Endothelial cell of umbilical vein (primary cell): ENCODE results near the gene RANBP3. TPM values are rescaled to one million over a fixed set of nuclear protein-coding genes. Genes with fewer than 3 reads are reported as not detected.

Source experiments
- BruUV-seq: library from RNA; stranded (reverse); fragments of 400-500 nt; replicated peaks from 2 replicates; lab custom pipeline; 2021; lab: Mats Ljungman, UMichigan
- CTCF ChIA-PET: fragments of 300-600, 350-600 bp; sonication (Branson Sonifier 250); formaldehyde crosslinking; loops from one replicate; lab custom pipeline; 2021; ENCODE audit warnings: antibody characterized with exemption, inconsistent platforms; lab: Charles Lee
- POLR2A ChIA-PET: fragments of 300-600, 350-600 bp; sonication (Branson Sonifier 250); formaldehyde crosslinking; loops from one replicate; lab custom pipeline; 2021; ENCODE audit warnings: antibody characterized with exemption, inconsistent platforms; lab: Charles Lee
- DNase-seq: peaks from one replicate; pipeline ENCODE4 v3.0.0-alpha.2; 2011; ENCODE audit warnings: low read depth, low spot score
- FAIRE-seq: peaks from 2 replicates; lab custom pipeline; 2011; peaks lifted over from hg19 to GRCh38; lab: Jason Lieb, UNC
- H2AFZ ChIP-seq: 2 replicates; pipeline ENCODE4 v1.6.0; 2012; ENCODE audit warnings: low read depth, low read length, control low read depth, inconsistent platforms
- H3K27ac ChIP-seq: 2 replicates; pipeline ENCODE4 v1.5.1; 2011; ENCODE audit warnings: low read depth, mild to moderate bottlenecking, control low read depth, low read length, moderate library complexity; ENCODE audit not compliant: insufficient read depth
- H3K27me3 ChIP-seq, 2 experiments: 2 replicates each; pipeline versions ENCODE4 v1.6.0 to v1.6.1; 2011; ENCODE audit warnings: low read length in 2 of 2, mixed read lengths in 1 of 2; ENCODE audit not compliant: control insufficient read depth in 2 of 2, insufficient read depth in 2 of 2
- H3K36me3 ChIP-seq, 2 experiments: 2 replicates in 1 of 2; 3 replicates in 1 of 2; pipeline ENCODE4 v1.5.1; 2011; ENCODE audit warnings: low read length in 2 of 2, mild to moderate bottlenecking in 1 of 2, moderate library complexity in 1 of 2; ENCODE audit not compliant: control insufficient read depth in 2 of 2, insufficient read depth in 2 of 2; ENCODE audit errors: extremely low read depth in 1 of 2
- H3K4me1 ChIP-seq: 3 replicates; pipeline ENCODE4 v1.5.1; 2011; ENCODE audit warnings: mild to moderate bottlenecking, low read length; ENCODE audit not compliant: control insufficient read depth, insufficient read depth; ENCODE audit errors: extremely low read depth
- H3K4me2 ChIP-seq: 2 replicates; pipeline ENCODE4 v1.6.1; 2011; ENCODE audit warnings: low read length, control low read depth, mixed read lengths; ENCODE audit not compliant: insufficient read depth
- H3K4me3 ChIP-seq, 3 experiments: fragments of 200-600 bp in 1 of 3; sonication (generic), shearing (Covaris generic) in 1 of 3; replicated peaks in 1 of 3; 2 replicates each; pipeline ENCODE4 v1.5.1; 2011 to 2016; ENCODE audit warnings: control low read depth in 3 of 3, low read length in 3 of 3, mild to moderate bottlenecking in 2 of 3, inconsistent platforms in 1 of 3, low read depth in 1 of 3, moderate library complexity in 1 of 3; ENCODE audit not compliant: insufficient read depth in 1 of 3
- H3K79me2 ChIP-seq: 2 replicates; pipeline ENCODE4 v1.6.0; 2012; ENCODE audit warnings: low read length, inconsistent platforms; ENCODE audit not compliant: control insufficient read depth, insufficient read depth
- H3K9ac ChIP-seq: replicated peaks from 2 replicates; pipeline ENCODE3; 2011; ENCODE audit warnings: low read length, control low read depth; ENCODE audit not compliant: insufficient read depth; ENCODE audit errors: extremely low read depth
- H3K9me1 ChIP-seq: replicated peaks from 3 replicates; pipeline ENCODE4 v1.6.0; 2011; ENCODE audit warnings: mild to moderate bottlenecking, low read length; ENCODE audit not compliant: control insufficient read depth, insufficient read depth; ENCODE audit errors: extremely low read depth
- H3K9me3 ChIP-seq: replicated peaks from 2 replicates; pipeline ENCODE4 v1.5.1; 2012; ENCODE audit warnings: low read length, inconsistent platforms; ENCODE audit not compliant: control insufficient read depth, insufficient read depth
- H4K20me1 ChIP-seq: replicated peaks from 2 replicates; pipeline ENCODE3; 2011; ENCODE audit warnings: mild to moderate bottlenecking, low read length; ENCODE audit not compliant: control insufficient read depth, insufficient read depth; ENCODE audit errors: extremely low read depth
- CTCF ChIP-seq, 2 donors: IDR thresholded peaks; 1 replicate in 1 of 2; 2 replicates in 1 of 2; pipeline ENCODE4 v1.5.1; 2011; ENCODE audit warnings: low read length in 2 of 2, mild to moderate bottlenecking in 2 of 2, moderate library complexity in 2 of 2, control low read depth in 1 of 2, inconsistent platforms in 1 of 2, low read depth in 1 of 2; ENCODE audit not compliant: insufficient read depth in 1 of 2; ENCODE audit errors: extremely low read depth in 1 of 2
- EZH2 ChIP-seq: IDR thresholded peaks from 2 replicates; pipeline ENCODE4 v1.6.1; 2012; ENCODE audit warnings: borderline replicate concordance, low read depth, mild to moderate bottlenecking, moderate library complexity, low read length, inconsistent platforms; ENCODE audit not compliant: severe bottlenecking
- FOS ChIP-seq: IDR thresholded peaks from 2 replicates; pipeline ENCODE4 v1.6.1; 2011; ENCODE audit warnings: mild to moderate bottlenecking, low read length, moderate library complexity, borderline replicate concordance; ENCODE audit not compliant: insufficient read depth
- GATA2 ChIP-seq: IDR thresholded peaks from 2 replicates; pipeline ENCODE4 v1.7.0; 2011; ENCODE audit warnings: low read depth, mild to moderate bottlenecking, moderate library complexity, mixed read lengths, low read length; ENCODE audit not compliant: insufficient read length, insufficient read depth
- JUN ChIP-seq: IDR thresholded peaks from 2 replicates; pipeline ENCODE4 v1.6.1; 2011; ENCODE audit warnings: borderline replicate concordance, low read depth; ENCODE audit not compliant: insufficient read length, insufficient read depth
- MAX ChIP-seq: IDR thresholded peaks from 2 replicates; pipeline ENCODE4 v1.6.1; 2011; ENCODE audit not compliant: insufficient read depth, insufficient read length
- MYC ChIP-seq: IDR thresholded peaks from one replicate; pipeline ENCODE4 v1.6.1; 2011; ENCODE audit warnings: mild to moderate bottlenecking, low read depth, low read length
- POLR2A ChIP-seq: IDR thresholded peaks from 2 replicates; pipeline ENCODE4 v1.6.1; 2012; ENCODE audit warnings: low read depth, mild to moderate bottlenecking, control low read depth, low read length
- POLR2AphosphoS5 ChIP-seq: IDR thresholded peaks from 2 replicates; pipeline ENCODE4 v1.6.1; 2012; ENCODE audit warnings: low read depth, mild to moderate bottlenecking, control low read depth, low read length, moderate library complexity; ENCODE audit not compliant: insufficient read depth
- dilution Hi-C: fragments of 300-500 bp; cut with MboI; formaldehyde crosslinking; loops from one replicate; pipeline ENCODE4 v1.15.0; 2019; ENCODE audit warnings: low sequenced_read_pairs; ENCODE audit not compliant: extremely low pct_ligation_motif_present
- intact Hi-C: fragments of 100-400 bp; cut with micrococcal nuclease; formaldehyde crosslinking; loops from one replicate; pipeline ENCODE4 v1.10.0; 2022
- polyA plus RNA-seq, 4 experiments: library from polyadenylated mRNA; depleted of rRNA in 3 of 4; stranded (reverse) in 3 of 4; unstranded in 1 of 4; fragments of >200 nt; gene quantifications; 2 replicates each; pipeline versions ENCODE4 v1.2.1 to v1.2.3, GENCODE V29; 2011 to 2012; ENCODE audit warnings: missing spikeins in 1 of 4
- total RNA-seq: library from RNA; stranded (reverse); gene quantifications from 2 replicates; pipeline ENCODE4 v1.2.3, GENCODE V29; 2021

Gene RANBP3
- total and polyA plus RNA-seq, 2 donors (not counting 3 experiments of a cell fraction or from before 2014, with no cell fraction given): 72.3 to 85.3 TPM

- no peak overlapping the region for H3K4me2 ChIP-seq
- DNase-seq (no peak), FAIRE-seq (no peak)
- peaks cover 13% of the 10 kb centered on the region for H3K4me1 ChIP-seq
- no TSS peak for BruUV-seq
- no peak overlapping the region for H3K9ac ChIP-seq
- peaks cover 13 to 51% of the 10 kb centered on the region in 2 experiments for H3K36me3 ChIP-seq
- no peaks in the 10 kb centered on the region for H3K9me3 ChIP-seq
- H3K9me1 ChIP-seq: no peaks in the 10 kb centered on the region
- no peaks in the 10 kb centered on the region for H3K27me3 ChIP-seq
- ChIA-PET CTCF (no interaction called here), POLR2A (no interaction called here)
- no peak overlapping the region for H3K4me3 ChIP-seq
- H4K20me1 ChIP-seq: no peaks in the 10 kb centered on the region
- dilution Hi-C loops (no loop called here), intact Hi-C loops (no loop called here)
- H2AFZ ChIP-seq: no peak overlapping the region
- H3K27ac ChIP-seq: no peak overlapping the region
- TF ChIP-seq POLR2AphosphoS5 (no peak), POLR2A (no peak), JUN (no peak), MAX (no peak), CTCF (IDR thresholded peaks at IDR 0.05; ENCODE audit: extremely low read depth in 1 of 2, insufficient read depth in 1 of 2, low read depth in 1 of 2, low read length in 2 of 2) (no peak), MYC (no peak), GATA2 (no peak), EZH2 (no peak), FOS (no peak)
- H3K79me2 ChIP-seq: no peaks in the 10 kb centered on the region
These were observed 48.3 kb downstream of the RANBP3 start for GRCh38 chr19:5929625-5930024.
